ENCODE data around the gene FGF14.

GRCh38 chr13:102293723-102294122 is 108.1 kb downstream of the FGF14 start:
- TF ChIP-seq POLR2A (IDR thresholded peaks at IDR 0.05) (no peak), CTCF (IDR thresholded peaks at IDR 0.05) (no peak)

Data from lower leg skin (tissue), 3 donors.